ENCODE measurements around the gene UNC13B. TPM values are rescaled to one million over a fixed set of nuclear protein-coding genes. Genes with fewer than 3 reads are reported as not detected.

The UNC13B gene
- total and polyA plus RNA-seq, 8 donors, result 70.0 to 92.8 (median 86.3) TPM

- intact Hi-C loops (cut with DNase I), result no loop called here
- no peak for ATAC-seq
Measured at GRCh38 chr9:35415402-35416097, 253.7 kb downstream of the UNC13B start.

GRCh38 chr9:35416098-35416427 lies 254.3 kb downstream of the UNC13B start:
- Histone ChIP-seq H3K4me1 (no peaks in the 10 kb centered on the region), H3K27me3 (no peaks in the 10 kb centered on the region), H3K27ac (no peak overlapping the region), H3K4me3 (no peak overlapping the region), H3K36me3 (no peaks in the 10 kb centered on the region), H3K9me3 (no peaks in the 10 kb centered on the region)
- intact Hi-C loops (cut with DNase I), result no loop called here
- ATAC-seq (no peak), DNase-seq (no peak)
- TF ChIP-seq CTCF (IDR thresholded peaks at IDR 0.05), result no peak

More at GRCh38 chr9:35415402-35416097, 253.7 kb downstream of the UNC13B start:
- Histone ChIP-seq H3K36me3 (no peaks in the 10 kb centered on the region), H3K4me1 (no peaks in the 10 kb centered on the region), H3K4me3 (no peak overlapping the region), H3K9me3 (no peaks in the 10 kb centered on the region), H3K27me3 (no peaks in the 10 kb centered on the region), H3K27ac (no peak overlapping the region)
- no peak for TF ChIP-seq CTCF (IDR thresholded peaks at IDR 0.05)
- DNase-seq, result no peak

GRCh38 chr9:35422346-35422745 lies 260.5 kb downstream of the UNC13B start:
- Histone ChIP-seq H3K27ac (no peak overlapping the region), H3K27me3 (no peaks in the 10 kb centered on the region), H3K4me3 (no peak overlapping the region), H3K36me3 (no peaks in the 10 kb centered on the region), H3K9me3 (no peaks in the 10 kb centered on the region), H3K4me1 (no peaks in the 10 kb centered on the region)
- intact Hi-C loops (cut with DNase I), result no loop called here
- no peak for ATAC-seq
- no peak for TF ChIP-seq CTCF (IDR thresholded peaks at IDR 0.05)
- no peak for DNase-seq

GRCh38 chr9:35422753-35423152 lies 260.9 kb downstream of the UNC13B start:
- no peak for DNase-seq
- ATAC-seq, result no peak
- Histone ChIP-seq H3K4me1 (no peaks in the 10 kb centered on the region), H3K4me3 (no peak overlapping the region), H3K27ac (no peak overlapping the region), H3K9me3 (no peaks in the 10 kb centered on the region), H3K36me3 (no peaks in the 10 kb centered on the region), H3K27me3 (no peaks in the 10 kb centered on the region)
- TF ChIP-seq CTCF (IDR thresholded peaks at IDR 0.05), result no peak
- intact Hi-C loops (cut with DNase I), result no loop called here

- H3K4me1 ChIP-seq, result no peaks in the 10 kb centered on the region
- DNase-seq (no peak), ATAC-seq (no peak)
- peaks cover 0 to 6% of the 10 kb centered on the region in 2 donors for H3K9me3 ChIP-seq
- H3K27me3 ChIP-seq, result no peaks in the 10 kb centered on the region
- TF ChIP-seq CTCF (IDR thresholded peaks at IDR 0.05), result no peak
- intact Hi-C loops (cut with DNase I), result no loop called here
- no peaks in the 10 kb centered on the region for H3K36me3 ChIP-seq
- no peak overlapping the region for H3K4me3 ChIP-seq
- no peak overlapping the region for H3K27ac ChIP-seq
Measured at GRCh38 chr9:35423499-35423898, 261.7 kb downstream of the UNC13B start.

Measured in left lung (tissue), 10 donors.